Pancreas (tissue), 10 donors: ENCODE measurements around the gene AOC2. TPM values are rescaled to one million over a fixed set of nuclear protein-coding genes. Genes with fewer than 3 reads are reported as not detected.
"Not testable (repeated sequence)": the region's sequence is repeated elsewhere in the genome, so short reads cannot be mapped to it uniquely, and the experiment has no call there.

Source experiments
- ATAC-seq, 4 donors: fragments of 200-7000 bp; cut with Tn5 transposase; one replicate each; pipeline versions ENCODE4 v1.8.0 to v1.9.1; 2020; ENCODE audit warnings: mild to moderate bottlenecking in 4 of 4, moderate library complexity in 4 of 4
- DNase-seq, 6 donors: peaks; one replicate each; pipeline ENCODE4 v3.0.0-alpha.2; 2020
- FAIRE-seq: peaks from 2 replicates; lab custom pipeline; 2012; peaks lifted over from hg19 to GRCh38; lab: Jason Lieb, UNC
- H3K27ac ChIP-seq, 4 donors: fragments of 200-600 bp; sonication (generic); 1 replicate in 3 of 4; 2 replicates in 1 of 4; pipeline versions ENCODE4 v1.5.0 to v1.8.0; 2020
- H3K27me3 ChIP-seq, 4 donors: fragments of 200-600 bp; one replicate each; pipeline ENCODE4 v1.8.0; 2021
- H3K36me3 ChIP-seq, 3 donors: fragments of 200-600 bp; sonication (generic) in 1 of 3; one replicate each; pipeline versions ENCODE4 v1.5.0 to v1.8.0; 2020 to 2021
- H3K4me1 ChIP-seq, 3 donors: fragments of 200-600 bp; one replicate each; pipeline ENCODE4 v1.8.0; 2021
- H3K4me3 ChIP-seq, 4 donors: fragments of 200-600 bp; sonication (generic) in 2 of 4; one replicate each; pipeline versions ENCODE4 v1.5.0 to v1.8.0; 2020 to 2021
- H3K9me3 ChIP-seq, 4 donors: fragments of 200-600 bp; one replicate each; pipeline ENCODE4 v1.8.0; 2021
- WGBS, 2 donors: extraction: QIAGEN DNeasy Blood & Tissue Kit; methylation state at CpG; one replicate each; pipeline ENCODE4 v1.1.7; 2013; 5-methylcytosine and 5-hydroxymethylcytosine counted together
- intact Hi-C, 3 donors: fragments of 100-400 bp; cut with DNase I; formaldehyde crosslinking; loops; one replicate each; pipeline versions ENCODE4 v1.11.1 to v1.14.2; 2022
- polyA plus RNA-seq, 2 donors: library from polyadenylated mRNA; stranded (reverse); fragments of 200-250 nt; gene quantifications; one replicate each; pipeline ENCODE4 v1.2.3, GENCODE V29; 2013
- total RNA-seq, 6 donors: library from RNA; stranded (reverse); fragmentation: NEBNext Ultra II Directional in 4 of 6; extraction: Animal tissue kit (Norgen Biotek cat#: 25700) in 4 of 6; gene quantifications; one replicate each; pipeline versions ENCODE4 v1.2.1 to v1.2.4, GENCODE V29; 2021 to 2023
- TF ChIP-seq, protein P1 (sequence below), 4 donors: fragments of 200-600 bp; sonication (generic) in 3 of 4; IDR thresholded peaks; one replicate each; pipeline versions ENCODE4 v1.5.0 to v1.8.0; 2021; ENCODE audit warnings: antibody characterized with exemption in 4 of 4
- donor health status: healthy with polysubstance abuse.
- donor health status: DM: no; HTN: no; CAD: no; lungs with moderate emphysema.
- donor health status: DM: no; HTN: no; CAD: no.
- donor health status: control.
- donor health status: control.
- donor health status: Bipolar disorder and iron deficiency.
- donor health status: DM: yes; HTN: yes; CAD: no.
- donor health status: DM: no; HTN: no; CAD: no.
- donor health status: DM: no; HTN: no; CAD: no.
- donor health status: DM: yes; HTN: yes; CAD: no.

Gene AOC2
- total and polyA plus RNA-seq, 8 donors: 0.37 to 1.7 (median 0.63) TPM

DNA sequence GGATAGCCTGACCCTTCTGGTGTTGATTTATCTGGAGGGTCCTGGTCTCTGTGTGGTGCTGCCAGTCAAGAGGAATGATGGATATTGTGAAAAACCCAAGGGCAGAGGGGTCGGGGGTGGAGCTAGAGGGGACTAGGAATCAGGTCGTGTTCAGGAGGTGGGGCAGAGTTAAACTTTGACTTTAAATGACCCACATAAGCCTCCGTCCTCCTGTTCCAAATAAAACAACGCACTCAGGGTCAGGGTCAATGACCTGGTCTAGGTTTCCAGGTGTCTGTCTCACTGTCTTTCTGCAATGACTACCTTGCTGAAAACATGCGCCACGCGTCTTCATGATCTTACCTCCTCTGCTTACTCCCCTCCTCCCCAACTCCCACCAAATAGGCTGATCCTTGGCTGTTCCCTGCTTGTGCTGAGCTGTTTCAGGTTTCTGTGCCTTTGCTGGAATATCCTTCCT lies 21.3 kb downstream of the AOC2 start:
- peaks cover 0 to 9% (median 3%) of the 10 kb centered on the region in 3 donors for H3K4me1 ChIP-seq
- H3K9me3 ChIP-seq: no peaks in the 10 kb centered on the region
- DNase-seq (no peak), ATAC-seq (peak in 1 of 4 donors; percentile 17), FAIRE-seq (no peak)
- no peaks in the 10 kb centered on the region for H3K27me3 ChIP-seq
- H3K36me3 ChIP-seq: no peaks in the 10 kb centered on the region
- no peak overlapping the region for H3K4me3 ChIP-seq
- TF ChIP-seq, protein P1, sequence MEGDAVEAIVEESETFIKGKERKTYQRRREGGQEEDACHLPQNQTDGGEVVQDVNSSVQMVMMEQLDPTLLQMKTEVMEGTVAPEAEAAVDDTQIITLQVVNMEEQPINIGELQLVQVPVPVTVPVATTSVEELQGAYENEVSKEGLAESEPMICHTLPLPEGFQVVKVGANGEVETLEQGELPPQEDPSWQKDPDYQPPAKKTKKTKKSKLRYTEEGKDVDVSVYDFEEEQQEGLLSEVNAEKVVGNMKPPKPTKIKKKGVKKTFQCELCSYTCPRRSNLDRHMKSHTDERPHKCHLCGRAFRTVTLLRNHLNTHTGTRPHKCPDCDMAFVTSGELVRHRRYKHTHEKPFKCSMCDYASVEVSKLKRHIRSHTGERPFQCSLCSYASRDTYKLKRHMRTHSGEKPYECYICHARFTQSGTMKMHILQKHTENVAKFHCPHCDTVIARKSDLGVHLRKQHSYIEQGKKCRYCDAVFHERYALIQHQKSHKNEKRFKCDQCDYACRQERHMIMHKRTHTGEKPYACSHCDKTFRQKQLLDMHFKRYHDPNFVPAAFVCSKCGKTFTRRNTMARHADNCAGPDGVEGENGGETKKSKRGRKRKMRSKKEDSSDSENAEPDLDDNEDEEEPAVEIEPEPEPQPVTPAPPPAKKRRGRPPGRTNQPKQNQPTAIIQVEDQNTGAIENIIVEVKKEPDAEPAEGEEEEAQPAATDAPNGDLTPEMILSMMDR (IDR thresholded peaks at IDR 0.05): no peak
- intact Hi-C loops: no loop called here
- 55 to 57% methylated on average over 7 of the region's 7 CpGs for WGBS, 2 donors
- no peak overlapping the region for H3K27ac ChIP-seq

DNA sequence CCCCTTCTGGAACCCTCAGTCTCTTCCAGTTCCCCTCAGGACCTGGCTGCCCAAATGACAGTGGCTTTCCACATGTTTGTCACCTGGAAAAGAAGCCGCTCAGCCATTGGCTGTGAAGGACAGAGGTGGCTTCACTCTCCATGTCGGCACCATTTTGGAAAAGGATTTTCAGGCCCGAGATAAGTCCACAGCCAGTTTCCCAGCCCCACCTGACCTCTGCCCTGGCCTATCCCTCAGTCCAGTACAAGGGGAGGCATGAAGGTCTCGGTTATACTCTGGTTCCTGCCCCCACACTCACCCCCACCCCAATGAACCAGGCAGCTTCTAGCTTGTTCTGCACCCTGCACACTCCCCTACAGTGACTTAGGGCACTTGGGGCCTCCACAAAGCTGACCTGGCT lies 21.8 kb downstream of the AOC2 start:
- peaks cover 0 to 9% (median 3%) of the 10 kb centered on the region in 3 donors for H3K4me1 ChIP-seq
- WGBS, 2 donors: 83 to 84% methylated on average over 4 of the region's 4 CpGs
- FAIRE-seq (no peak), DNase-seq (no peak), ATAC-seq (no peak)
- H3K4me3 ChIP-seq: no peak overlapping the region
- intact Hi-C loops: no loop called here
- H3K27ac ChIP-seq: no peak overlapping the region
- H3K9me3 ChIP-seq: no peaks in the 10 kb centered on the region
- TF ChIP-seq, protein P1 (IDR thresholded peaks at IDR 0.05): no peak
- no peaks in the 10 kb centered on the region for H3K36me3 ChIP-seq
- no peaks in the 10 kb centered on the region for H3K27me3 ChIP-seq

DNA sequence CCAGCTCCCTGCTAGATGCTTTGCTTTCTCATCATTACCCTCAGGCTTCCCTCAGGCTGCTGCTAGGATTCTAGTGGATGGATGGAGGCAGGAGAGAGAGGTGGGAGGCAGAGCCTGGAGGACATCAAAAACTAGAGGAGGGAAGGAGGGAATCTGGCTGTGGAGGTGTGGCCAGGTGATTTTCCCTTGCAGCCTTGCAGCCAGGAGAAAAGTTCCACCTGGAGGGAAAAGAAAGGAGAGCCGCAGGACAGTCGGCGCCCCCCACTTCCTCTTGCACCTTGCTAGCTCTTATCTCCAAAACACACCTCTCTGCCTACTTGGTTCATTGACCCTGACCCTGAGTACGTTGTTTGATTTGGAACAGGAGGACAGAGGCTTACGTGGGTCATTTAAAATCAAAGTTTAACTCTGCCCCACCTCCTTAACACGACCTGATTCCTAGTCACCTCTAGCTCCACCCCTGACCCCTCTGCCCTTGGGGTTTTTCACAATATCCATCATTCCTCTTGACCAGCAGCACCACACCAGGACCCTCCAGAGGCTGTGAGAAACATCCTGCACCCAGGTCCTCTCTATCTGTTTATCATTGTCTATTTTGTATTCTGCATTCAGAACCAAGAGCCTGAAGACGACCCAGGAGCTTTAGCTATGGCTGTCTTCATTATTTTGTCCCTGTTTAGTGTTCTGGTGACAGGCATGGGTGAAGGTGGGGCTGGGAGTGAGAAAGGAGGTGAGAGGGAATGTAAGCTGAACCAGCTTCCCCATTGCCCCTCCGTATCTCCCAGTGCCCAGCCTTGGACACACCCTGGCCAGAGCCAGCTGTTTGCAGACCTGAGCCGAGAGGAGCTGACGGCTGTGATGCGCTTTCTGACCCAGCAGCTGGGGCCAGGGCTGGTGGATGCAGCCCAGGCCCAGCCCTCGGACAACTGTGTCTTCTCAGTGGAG lies 22.5 kb downstream of the AOC2 start:
- FAIRE-seq: no peak
- no peaks in the 10 kb centered on the region for H3K9me3 ChIP-seq
- no peak overlapping the region for H3K4me3 ChIP-seq
- H3K27me3 ChIP-seq: no peaks in the 10 kb centered on the region
- no peak overlapping the region for H3K27ac ChIP-seq
- peak; percentile 9 to 56 (median 42) for ATAC-seq
- TF ChIP-seq, protein P1 (IDR thresholded peaks at IDR 0.05): no peak
- H3K36me3 ChIP-seq: no peaks in the 10 kb centered on the region
- intact Hi-C loops: no loop called here
- peaks cover 0 to 9% (median 3%) of the 10 kb centered on the region in 3 donors for H3K4me1 ChIP-seq
- WGBS, 2 donors: 21 to 46% methylated on average over 8 to 12 of the region's 12 CpGs
- no peak for DNase-seq

DNA sequence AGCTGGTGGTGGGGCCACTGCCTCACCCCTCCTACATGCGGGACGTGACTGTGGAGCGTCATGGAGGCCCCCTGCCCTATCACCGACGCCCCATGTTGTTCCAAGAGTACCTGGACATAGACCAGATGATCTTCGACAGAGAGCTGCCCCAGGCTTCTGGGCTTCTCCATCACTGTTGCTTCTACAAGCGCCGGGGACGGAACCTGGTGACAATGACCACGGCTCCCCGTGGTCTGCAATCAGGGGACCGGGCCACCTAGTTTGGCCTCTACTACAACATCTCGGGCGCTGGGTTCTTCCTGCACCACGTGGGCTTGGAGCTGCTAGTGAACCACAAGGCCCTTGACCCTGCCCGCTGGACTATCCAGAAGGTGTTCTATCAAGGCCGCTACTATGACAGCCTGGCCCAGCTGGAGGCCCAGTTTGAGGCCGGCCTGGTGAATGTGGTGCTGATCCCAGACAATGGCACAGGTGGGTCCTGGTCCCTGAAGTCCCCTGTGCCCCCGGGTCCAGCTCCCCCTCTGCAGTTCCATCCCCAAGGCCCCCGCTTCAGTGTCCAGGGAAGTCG lies 23.4 kb downstream of the AOC2 start:
- intact Hi-C loops, ATAC-seq, H3K27ac ChIP-seq, H3K36me3 ChIP-seq, DNase-seq, H3K4me1 ChIP-seq, FAIRE-seq, H3K9me3 ChIP-seq, H3K4me3 ChIP-seq, H3K27me3 ChIP-seq: not testable (repeated sequence)
- WGBS, 2 donors: 94 to 97% methylated on average over 17 to 21 of the region's 21 CpGs

DNA sequence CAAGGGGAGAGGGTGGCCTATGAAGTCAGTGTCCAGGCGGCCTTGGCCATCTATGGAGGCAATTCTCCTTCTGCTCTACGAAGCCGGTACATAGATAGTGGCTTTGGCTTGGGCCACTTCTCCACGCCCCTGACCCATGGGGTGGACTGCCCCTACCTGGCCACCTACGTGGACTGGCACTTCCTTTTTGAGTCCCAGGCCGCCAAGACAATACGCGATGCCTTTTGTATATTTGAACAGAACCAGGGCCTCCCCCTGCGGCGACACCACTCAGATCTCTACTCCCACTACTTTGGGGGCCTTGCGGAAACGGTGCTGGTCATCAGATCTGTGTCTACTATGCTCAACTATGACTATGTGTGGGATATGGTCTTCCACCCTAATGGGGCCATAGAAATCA lies 24.0 kb downstream of the AOC2 start:
- Histone ChIP-seq H3K4me1 (peaks cover 0 to 9% (median 3%) of the 10 kb centered on the region in 3 donors), H3K9me3 (no peaks in the 10 kb centered on the region), H3K36me3 (no peaks in the 10 kb centered on the region), H3K27ac (no peak overlapping the region), H3K4me3 (no peak overlapping the region), H3K27me3 (no peaks in the 10 kb centered on the region)
- intact Hi-C loops: no loop called here
- ATAC-seq: no peak
- FAIRE-seq: no peak
- no peak for DNase-seq
- 93 to 95% methylated on average over 12 of the region's 12 CpGs for WGBS, 2 donors
- TF ChIP-seq, protein P1 (IDR thresholded peaks at IDR 0.05): no peak
